ENCODE measurements around the gene ALG8. TPM values are rescaled to one million over a fixed set of nuclear protein-coding genes. Genes with fewer than 3 reads are reported as not detected.

Gene ALG8
- polyA plus RNA-seq, 1 donor from 2014 or later: 42.1 TPM

DNA sequence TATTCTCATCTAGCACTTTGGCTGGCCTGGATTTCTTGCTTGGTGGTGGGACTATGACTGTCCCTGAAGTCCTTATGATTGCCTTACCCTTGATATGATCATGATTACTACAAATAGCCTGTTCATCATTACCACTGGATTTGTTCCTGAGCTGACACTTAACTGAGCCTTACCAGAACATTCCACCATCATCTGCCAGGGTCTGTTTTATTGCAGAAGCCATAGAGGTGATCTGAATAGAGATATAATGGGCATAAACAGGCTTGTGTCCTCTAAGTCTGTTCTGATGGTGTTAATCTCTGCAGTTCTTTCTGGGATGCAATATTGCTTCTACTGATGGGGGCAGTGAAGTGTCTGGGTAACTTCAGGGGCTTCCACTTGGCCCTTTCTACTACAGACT lies 12.4 kb upstream of the ALG8 start:
- no peak overlapping the region for H3K27ac ChIP-seq (ENCODE audit: low read length)
- H3K79me2 ChIP-seq (replicated peaks; ENCODE audit: insufficient read depth, low read length): no peaks in the 10 kb centered on the region
- no peak overlapping the region for H3K9ac ChIP-seq (ENCODE audit: low read length)
- no peaks in the 10 kb centered on the region for H3K9me3 ChIP-seq (ENCODE audit: low read length)
- no peak overlapping the region for H3K4me2 ChIP-seq (ENCODE audit: low read length)
- no peaks in the 10 kb centered on the region for H3K36me3 ChIP-seq (ENCODE audit: insufficient read depth, low read length)
- no peaks in the 10 kb centered on the region for H3K9me2 ChIP-seq (ENCODE audit: insufficient read depth, low read length)
- no peaks in the 10 kb centered on the region for H4K20me1 ChIP-seq (ENCODE audit: insufficient read depth)
- no peak overlapping the region for H2AFZ ChIP-seq (ENCODE audit: low read depth, low read length)
- H3K4me3 ChIP-seq (ENCODE audit: low read length): no peak overlapping the region
- H3K27me3 ChIP-seq (ENCODE audit: insufficient read depth, low read depth, low read length): no peaks in the 10 kb centered on the region
- no peaks in the 10 kb centered on the region for H3F3A ChIP-seq (ENCODE audit: insufficient read depth, low read length, poor library complexity, severe bottlenecking)
- TF ChIP-seq, protein P1, sequence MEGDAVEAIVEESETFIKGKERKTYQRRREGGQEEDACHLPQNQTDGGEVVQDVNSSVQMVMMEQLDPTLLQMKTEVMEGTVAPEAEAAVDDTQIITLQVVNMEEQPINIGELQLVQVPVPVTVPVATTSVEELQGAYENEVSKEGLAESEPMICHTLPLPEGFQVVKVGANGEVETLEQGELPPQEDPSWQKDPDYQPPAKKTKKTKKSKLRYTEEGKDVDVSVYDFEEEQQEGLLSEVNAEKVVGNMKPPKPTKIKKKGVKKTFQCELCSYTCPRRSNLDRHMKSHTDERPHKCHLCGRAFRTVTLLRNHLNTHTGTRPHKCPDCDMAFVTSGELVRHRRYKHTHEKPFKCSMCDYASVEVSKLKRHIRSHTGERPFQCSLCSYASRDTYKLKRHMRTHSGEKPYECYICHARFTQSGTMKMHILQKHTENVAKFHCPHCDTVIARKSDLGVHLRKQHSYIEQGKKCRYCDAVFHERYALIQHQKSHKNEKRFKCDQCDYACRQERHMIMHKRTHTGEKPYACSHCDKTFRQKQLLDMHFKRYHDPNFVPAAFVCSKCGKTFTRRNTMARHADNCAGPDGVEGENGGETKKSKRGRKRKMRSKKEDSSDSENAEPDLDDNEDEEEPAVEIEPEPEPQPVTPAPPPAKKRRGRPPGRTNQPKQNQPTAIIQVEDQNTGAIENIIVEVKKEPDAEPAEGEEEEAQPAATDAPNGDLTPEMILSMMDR (IDR thresholded peaks at IDR 0.05; ENCODE audit: poor library complexity, severe bottlenecking): no peak
- TF ChIP-seq MXI1 (conservative IDR thresholded peaks at IDR 0.05; ENCODE audit: poor library complexity, severe bottlenecking): no peak
- TF ChIP-seq REST (IDR thresholded peaks at IDR 0.05; ENCODE audit: borderline replicate concordance): no peak
- TF ChIP-seq RAD21 (conservative IDR thresholded peaks at IDR 0.05): no peak
- no peak for TF ChIP-seq EZH2 (IDR thresholded peaks at IDR 0.05; ENCODE audit: borderline replicate concordance, insufficient read depth, low read length, poor library complexity, severe bottlenecking)

GRCh38 chr11:78150754-78151153 lies 11.3 kb upstream of the ALG8 start:
- no peaks in the 10 kb centered on the region for H3K9me3 ChIP-seq (ENCODE audit: low read length)
- H3K9ac ChIP-seq (ENCODE audit: low read length): no peak overlapping the region
- H3K27ac ChIP-seq (ENCODE audit: low read length): no peak overlapping the region
- no peak overlapping the region for H3K4me3 ChIP-seq (ENCODE audit: low read length)
- no peaks in the 10 kb centered on the region for H3K79me2 ChIP-seq (replicated peaks; ENCODE audit: insufficient read depth, low read length)
- no peaks in the 10 kb centered on the region for H4K20me1 ChIP-seq (ENCODE audit: insufficient read depth)
- TF ChIP-seq TAF1 (IDR thresholded peaks at IDR 0.05; ENCODE audit: low read depth) (no peak), MXI1 (conservative IDR thresholded peaks at IDR 0.05; ENCODE audit: poor library complexity, severe bottlenecking) (no peak), REST (IDR thresholded peaks at IDR 0.05; ENCODE audit: borderline replicate concordance) (no peak)
- TF ChIP-seq, protein P1 (IDR thresholded peaks at IDR 0.05; ENCODE audit: poor library complexity, severe bottlenecking): no peak
- no peaks in the 10 kb centered on the region for H3K36me3 ChIP-seq (ENCODE audit: insufficient read depth, low read length)
- H3K27me3 ChIP-seq (ENCODE audit: insufficient read depth, low read depth, low read length): no peaks in the 10 kb centered on the region
- H3F3A ChIP-seq (ENCODE audit: insufficient read depth, low read length, poor library complexity, severe bottlenecking): no peaks in the 10 kb centered on the region
- no peak overlapping the region for H2AFZ ChIP-seq (ENCODE audit: low read depth, low read length)
- no peaks in the 10 kb centered on the region for H3K9me2 ChIP-seq (ENCODE audit: insufficient read depth, low read length)
- no peak overlapping the region for H3K4me2 ChIP-seq (ENCODE audit: low read length)
